Muscle layer of duodenum (tissue), 2 donors: ENCODE data around the gene CACNA2D2.

Source experiments
- H3K27ac ChIP-seq: one replicate; pipeline ENCODE4 v1.7.0; 2013; ENCODE audit warnings: mild to moderate bottlenecking, low read length
- H3K27me3 ChIP-seq: one replicate; pipeline ENCODE4 v1.7.0; 2013; ENCODE audit warnings: low read depth, mild to moderate bottlenecking, control low read depth, low read length
- H3K36me3 ChIP-seq, 2 donors: one replicate each; pipeline ENCODE4 v1.7.0; 2013; ENCODE audit warnings: low read length in 2 of 2, control low read depth in 1 of 2, mild to moderate bottlenecking in 1 of 2; ENCODE audit not compliant: insufficient read depth in 2 of 2, control insufficient read depth in 1 of 2
- H3K4me1 ChIP-seq, 2 donors: one replicate each; pipeline ENCODE4 v1.7.0; 2013; ENCODE audit warnings: low read length in 2 of 2, mild to moderate bottlenecking in 2 of 2, control low read depth in 1 of 2, moderate library complexity in 1 of 2; ENCODE audit not compliant: insufficient read depth in 2 of 2, control insufficient read depth in 1 of 2
- H3K4me3 ChIP-seq, 2 donors: one replicate each; pipeline ENCODE4 v1.7.0; 2013; ENCODE audit warnings: low read length in 2 of 2, low read depth in 1 of 2, mild to moderate bottlenecking in 1 of 2
- H3K9me3 ChIP-seq, 2 donors: one replicate each; pipeline ENCODE4 v1.7.0; 2013; ENCODE audit warnings: low read length in 2 of 2, control low read depth in 1 of 2, mild to moderate bottlenecking in 1 of 2; ENCODE audit not compliant: control insufficient read depth in 1 of 2
- donor health status: healthy.

Gene CACNA2D2

GRCh38 chr3:50453907-50454306, 49.5 kb downstream of the CACNA2D2 start:
- Histone ChIP-seq H3K4me3 (no peak overlapping the region), H3K9me3 (no peaks in the 10 kb centered on the region), H3K36me3 (no peaks in the 10 kb centered on the region), H3K4me1 (peaks cover 0 to 19% of the 10 kb centered on the region in 2 donors), H3K27me3 (no peaks in the 10 kb centered on the region), H3K27ac (no peak overlapping the region)

- Histone ChIP-seq H3K27me3 (no peaks in the 10 kb centered on the region), H3K4me1 (peaks cover 0 to 16% of the 10 kb centered on the region in 2 donors), H3K9me3 (no peaks in the 10 kb centered on the region), H3K27ac (peak overlapping the region; percentile 63), H3K36me3 (no peaks in the 10 kb centered on the region), H3K4me3 (peak overlapping the region; percentile 45 to 55)
Measured at GRCh38 chr3:50450209-50450921, 53.1 kb downstream of the CACNA2D2 start.

GRCh38 chr3:50448752-50449539, 54.5 kb downstream of the CACNA2D2 start:
- peaks cover 0 to 11% of the 10 kb centered on the region in 2 donors for H3K4me1 ChIP-seq
- H3K27me3 ChIP-seq = no peaks in the 10 kb centered on the region
- H3K4me3 ChIP-seq = no peak overlapping the region
- no peaks in the 10 kb centered on the region for H3K9me3 ChIP-seq
- no peaks in the 10 kb centered on the region for H3K36me3 ChIP-seq
- H3K27ac ChIP-seq = no peak overlapping the region

DNA sequence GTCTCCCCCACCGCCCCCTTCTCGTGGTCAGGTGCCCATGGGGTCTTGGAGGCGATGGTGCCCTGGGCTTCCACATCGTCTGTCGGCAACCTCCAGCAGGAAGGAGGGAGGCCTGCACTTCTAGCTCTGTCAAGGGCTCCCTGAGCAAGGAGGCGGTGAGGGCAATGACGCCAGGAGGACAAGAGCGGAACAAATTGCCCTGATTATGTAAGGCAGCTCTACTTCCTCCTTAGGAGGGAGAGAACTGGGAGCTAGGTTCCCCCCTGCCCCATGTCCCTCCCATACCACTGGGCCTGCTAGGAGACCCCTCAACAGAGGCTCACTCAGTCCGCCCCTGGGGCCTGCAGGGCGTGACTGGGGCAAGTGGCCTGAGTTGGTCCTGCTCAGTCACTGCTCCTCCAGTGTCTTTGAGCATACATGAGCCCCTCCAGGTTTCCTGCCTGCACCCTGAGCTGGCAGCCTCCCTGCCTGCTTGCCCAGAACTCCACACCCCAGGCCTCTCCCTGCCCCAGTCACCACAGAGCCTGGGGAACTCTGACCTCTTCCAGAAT, 56.1 kb downstream of the CACNA2D2 start:
- H3K27ac ChIP-seq = no peak overlapping the region
- no peaks in the 10 kb centered on the region for H3K27me3 ChIP-seq
- no peaks in the 10 kb centered on the region for H3K9me3 ChIP-seq
- H3K4me1 ChIP-seq = peaks cover 0 to 11% of the 10 kb centered on the region in 2 donors
- H3K4me3 ChIP-seq = no peak overlapping the region
- H3K36me3 ChIP-seq = no peaks in the 10 kb centered on the region

GRCh38 chr3:50445919-50446318, 57.5 kb downstream of the CACNA2D2 start:
- H3K9me3 ChIP-seq = no peaks in the 10 kb centered on the region
- H3K4me3 ChIP-seq = no peak overlapping the region
- H3K27ac ChIP-seq = no peak overlapping the region
- H3K36me3 ChIP-seq = no peaks in the 10 kb centered on the region
- H3K4me1 ChIP-seq = peaks cover 0 to 10% of the 10 kb centered on the region in 2 donors
- no peaks in the 10 kb centered on the region for H3K27me3 ChIP-seq

GRCh38 chr3:50444782-50445181, 58.7 kb downstream of the CACNA2D2 start:
- H3K9me3 ChIP-seq = no peaks in the 10 kb centered on the region
- H3K4me3 ChIP-seq = no peak overlapping the region
- H3K36me3 ChIP-seq = no peaks in the 10 kb centered on the region
- H3K4me1 ChIP-seq = peaks cover 0 to under 1% of the 10 kb centered on the region in 2 donors
- no peak overlapping the region for H3K27ac ChIP-seq
- no peaks in the 10 kb centered on the region for H3K27me3 ChIP-seq

DNA sequence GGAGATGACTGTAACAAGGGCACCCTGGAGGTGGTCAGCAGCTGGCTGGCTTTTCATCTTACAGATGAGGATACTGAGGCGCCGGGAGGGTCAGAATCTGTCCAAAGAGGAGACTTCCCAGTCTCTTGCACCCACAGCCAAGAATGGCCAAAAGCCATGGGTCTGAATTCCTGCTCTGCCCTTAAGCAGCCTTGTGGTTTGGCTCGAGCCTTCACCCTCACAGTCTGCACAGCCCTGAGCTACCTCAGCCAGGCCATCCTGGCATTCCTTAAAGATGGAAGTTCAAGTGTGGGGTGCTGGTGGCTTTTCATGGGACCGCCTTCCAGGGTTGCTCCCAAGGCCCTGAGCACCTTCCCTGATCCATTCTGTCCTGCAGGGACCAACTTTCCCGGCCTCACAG, 59.2 kb downstream of the CACNA2D2 start:
- Histone ChIP-seq H3K9me3 (no peaks in the 10 kb centered on the region), H3K36me3 (no peaks in the 10 kb centered on the region), H3K27me3 (no peaks in the 10 kb centered on the region), H3K27ac (no peak overlapping the region), H3K4me3 (no peak overlapping the region), H3K4me1 (no peaks in the 10 kb centered on the region)

GRCh38 chr3:50442945-50443579, 60.4 kb downstream of the CACNA2D2 start:
- Histone ChIP-seq H3K27me3 (no peaks in the 10 kb centered on the region), H3K36me3 (no peaks in the 10 kb centered on the region), H3K4me3 (no peak overlapping the region), H3K27ac (no peak overlapping the region), H3K4me1 (no peaks in the 10 kb centered on the region), H3K9me3 (no peaks in the 10 kb centered on the region)

DNA sequence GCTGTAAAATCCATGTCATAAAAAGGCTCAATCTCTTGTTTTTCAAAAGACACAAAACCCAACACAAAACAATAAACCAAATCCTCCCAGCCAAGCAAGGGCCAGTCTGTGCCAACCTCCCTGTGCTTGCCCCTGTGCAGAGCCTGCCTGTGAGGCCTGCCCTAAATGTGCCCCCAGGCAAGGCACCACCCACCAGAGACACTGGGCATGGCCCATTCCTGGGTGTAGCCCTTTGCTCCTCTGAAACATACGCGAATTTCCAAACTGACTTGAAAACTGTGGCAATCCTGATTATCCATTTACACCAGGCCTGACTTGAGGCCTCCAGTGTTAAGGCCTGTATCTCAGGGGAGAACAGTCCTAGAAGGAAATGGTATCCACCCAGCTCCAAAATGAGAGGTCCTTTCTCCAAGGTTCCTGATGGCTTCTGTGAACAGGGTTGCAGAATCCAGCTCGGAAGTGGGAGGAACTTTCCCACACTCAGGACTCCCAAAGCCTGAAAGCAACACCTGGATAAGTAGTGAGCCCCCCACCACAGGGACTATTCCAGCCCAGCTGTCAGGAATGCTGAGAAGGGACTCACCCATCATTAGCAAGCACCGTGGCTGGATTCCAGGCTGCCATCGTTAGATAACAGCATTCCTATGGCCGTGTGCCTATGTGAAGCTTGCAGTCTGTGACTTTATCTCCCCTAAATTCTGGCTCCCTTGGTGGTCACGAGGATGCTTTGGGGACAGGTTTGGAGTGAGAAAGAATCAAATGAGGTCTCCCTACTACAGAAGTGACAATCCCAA, 61.8 kb downstream of the CACNA2D2 start:
- Histone ChIP-seq H3K27me3 (no peaks in the 10 kb centered on the region), H3K36me3 (no peaks in the 10 kb centered on the region), H3K4me1 (no peaks in the 10 kb centered on the region), H3K27ac (no peak overlapping the region), H3K9me3 (no peaks in the 10 kb centered on the region), H3K4me3 (no peak overlapping the region)

- Histone ChIP-seq H3K4me1 (no peaks in the 10 kb centered on the region), H3K9me3 (no peaks in the 10 kb centered on the region), H3K27me3 (no peaks in the 10 kb centered on the region), H3K4me3 (no peak overlapping the region), H3K36me3 (no peaks in the 10 kb centered on the region), H3K27ac (no peak overlapping the region)
Measured at GRCh38 chr3:50436114-50436674, 67.2 kb downstream of the CACNA2D2 start.
